Fibroblast of lung (primary cell): ENCODE measurements around the gene NDST3. TPM values are rescaled to one million over a fixed set of nuclear protein-coding genes. Genes with fewer than 3 reads are reported as not detected.

Source experiments
- DNase-seq, 2 donors: peaks; one replicate each; pipeline versions ENCODE4 v3.0.0 to v3.0.0-alpha.2; 2010; ENCODE audit warnings: low read depth in 2 of 2
- H2AFZ ChIP-seq: 2 replicates; pipeline ENCODE4 v1.5.1; 2012; ENCODE audit warnings: low read length, control low read depth, inconsistent platforms
- H3K27ac ChIP-seq: 2 replicates; pipeline ENCODE4 v1.5.1; 2011; ENCODE audit warnings: low read length, control low read depth; ENCODE audit not compliant: insufficient read depth
- H3K27me3 ChIP-seq: 2 replicates; pipeline ENCODE4 v1.5.1; 2011; ENCODE audit warnings: mild to moderate bottlenecking, low read length; ENCODE audit not compliant: control insufficient read depth, insufficient read depth
- H3K36me3 ChIP-seq: 2 replicates; pipeline ENCODE4 v1.5.1; 2011; ENCODE audit warnings: low read length; ENCODE audit not compliant: control insufficient read depth, insufficient read depth
- H3K4me1 ChIP-seq: 2 replicates; pipeline ENCODE4 v1.5.1; 2011; ENCODE audit warnings: low read length; ENCODE audit not compliant: control insufficient read depth, insufficient read depth; ENCODE audit errors: extremely low read depth
- H3K4me2 ChIP-seq: 2 replicates; pipeline ENCODE4 v1.5.1; 2011; ENCODE audit warnings: low read length, control low read depth; ENCODE audit not compliant: insufficient read depth; ENCODE audit errors: extremely low read depth
- H3K4me3 ChIP-seq, 4 experiments: fragments of 200-600 bp in 1 of 4; sonication (generic) in 1 of 4; replicated peaks in 1 of 4; 2 replicates each; pipeline ENCODE4 v1.5.1; 2011 to 2016; ENCODE audit warnings: low read length in 4 of 4, low read depth in 3 of 4, mild to moderate bottlenecking in 3 of 4, control low read depth in 2 of 4, inconsistent platforms in 1 of 4, mixed read lengths in 1 of 4; ENCODE audit not compliant: insufficient read depth in 1 of 4; ENCODE audit errors: control extremely low read depth in 1 of 4
- H3K79me2 ChIP-seq: 2 replicates; pipeline ENCODE4 v1.5.1; 2012; ENCODE audit warnings: mild to moderate bottlenecking, low read length, inconsistent platforms; ENCODE audit not compliant: control insufficient read depth, insufficient read depth
- H3K9ac ChIP-seq: 2 replicates; pipeline ENCODE4 v1.5.1; 2011; ENCODE audit warnings: mild to moderate bottlenecking, low read length, control low read depth; ENCODE audit not compliant: insufficient read depth
- H3K9me3 ChIP-seq: 2 replicates; pipeline ENCODE4 v1.5.1; 2012; ENCODE audit warnings: low read depth, low read length; ENCODE audit not compliant: control insufficient read depth, insufficient read depth
- H4K20me1 ChIP-seq: 2 replicates; pipeline ENCODE4 v1.5.1; 2011; ENCODE audit warnings: low read length; ENCODE audit not compliant: control insufficient read depth, insufficient read depth; ENCODE audit errors: extremely low read depth
- CTCF ChIP-seq, 2 donors: IDR thresholded peaks in 1 of 2; conservative IDR thresholded peaks in 1 of 2; 1 replicate in 1 of 2; 2 replicates in 1 of 2; pipeline ENCODE4 v1.5.1; 2011 to 2012; ENCODE audit warnings: low read length in 2 of 2, control low read depth in 1 of 2, inconsistent platforms in 1 of 2, low read depth in 1 of 2, mild to moderate bottlenecking in 1 of 2
- EZH2 ChIP-seq: IDR thresholded peaks from 2 replicates; pipeline ENCODE4 v1.5.1; 2012; ENCODE audit warnings: low read length, control low read depth, mild to moderate bottlenecking; ENCODE audit errors: missing control alignments
- polyA plus RNA-seq, 2 donors: library from polyadenylated mRNA; depleted of rRNA in 1 of 2; stranded (reverse) in 1 of 2; unstranded in 1 of 2; fragments of >200 nt; gene quantifications; 2 replicates each; pipeline ENCODE4 v1.2.1, GENCODE V29; 2011 to 2012; ENCODE audit warnings: missing spikeins in 1 of 2
- total RNA-seq: library from RNA; depleted of rRNA; stranded (reverse); fragments of >200 nt; gene quantifications from 2 replicates; pipeline ENCODE4 v1.2.1, GENCODE V29; 2014

Gene NDST3
- total and polyA plus RNA-seq, 2 donors (not counting 1 experiment from before 2014, with no cell fraction given): 0.16 TPM; not detected in 1

- Histone ChIP-seq H3K79me2 (peaks cover 15% of the 10 kb centered on the region), H3K9ac (no peak overlapping the region), H3K4me3 (no peak overlapping the region), H3K36me3 (peaks cover 3% of the 10 kb centered on the region), H2AFZ (no peak overlapping the region), H3K9me3 (no peaks in the 10 kb centered on the region), H3K4me1 (peaks cover 15% of the 10 kb centered on the region), H3K27ac (no peak overlapping the region), H3K27me3 (no peaks in the 10 kb centered on the region), H3K4me2 (no peak overlapping the region), H4K20me1 (no peaks in the 10 kb centered on the region)
- no peak for DNase-seq
- TF ChIP-seq EZH2 (no peak), CTCF (conservative IDR thresholded peaks at IDR 0.05 in 1 of 2, IDR thresholded peaks at IDR 0.05 in 1 of 2; ENCODE audit: low read depth in 1 of 2, low read length in 2 of 2) (no peak)
Observed at GRCh38 chr4:118284169-118284568, 249.9 kb downstream of the NDST3 start.

- no peak for DNase-seq
- no peak overlapping the region for H3K27ac ChIP-seq
- no peak overlapping the region for H2AFZ ChIP-seq
- H4K20me1 ChIP-seq: no peaks in the 10 kb centered on the region
- no peaks in the 10 kb centered on the region for H3K27me3 ChIP-seq
- H3K36me3 ChIP-seq: peaks cover 2% of the 10 kb centered on the region
- no peak overlapping the region for H3K4me3 ChIP-seq
- H3K9ac ChIP-seq: no peak overlapping the region
- H3K9me3 ChIP-seq: no peaks in the 10 kb centered on the region
- peaks cover 25% of the 10 kb centered on the region for H3K4me1 ChIP-seq
- no peak overlapping the region for H3K4me2 ChIP-seq
- no peak for TF ChIP-seq EZH2
- no peak for TF ChIP-seq CTCF (conservative IDR thresholded peaks at IDR 0.05 in 1 of 2, IDR thresholded peaks at IDR 0.05 in 1 of 2; ENCODE audit: low read depth in 1 of 2, low read length in 2 of 2)
- H3K79me2 ChIP-seq: peaks cover 1% of the 10 kb centered on the region
Observed at GRCh38 chr4:118285931-118286330, 251.6 kb downstream of the NDST3 start.

- DNase-seq: no peak
- Histone ChIP-seq H3K9me3 (no peaks in the 10 kb centered on the region), H3K27ac (no peak overlapping the region), H3K79me2 (no peaks in the 10 kb centered on the region), H3K4me2 (no peak overlapping the region), H3K4me3 (no peak overlapping the region), H2AFZ (no peak overlapping the region), H3K9ac (no peak overlapping the region), H3K4me1 (peaks cover 31% of the 10 kb centered on the region), H4K20me1 (no peaks in the 10 kb centered on the region), H3K27me3 (no peaks in the 10 kb centered on the region), H3K36me3 (peaks cover 2% of the 10 kb centered on the region)
- TF ChIP-seq CTCF (conservative IDR thresholded peaks at IDR 0.05 in 1 of 2, IDR thresholded peaks at IDR 0.05 in 1 of 2; ENCODE audit: low read depth in 1 of 2, low read length in 2 of 2) (no peak), EZH2 (no peak)
Observed at GRCh38 chr4:118286685-118287084, 252.4 kb downstream of the NDST3 start.
